ENCODE data around the gene MAP2K5.

Gene MAP2K5

GRCh38 chr15:67542420-67543347, at the start of gene MAP2K5 (continued):
- TF ChIP-seq, protein P1, sequence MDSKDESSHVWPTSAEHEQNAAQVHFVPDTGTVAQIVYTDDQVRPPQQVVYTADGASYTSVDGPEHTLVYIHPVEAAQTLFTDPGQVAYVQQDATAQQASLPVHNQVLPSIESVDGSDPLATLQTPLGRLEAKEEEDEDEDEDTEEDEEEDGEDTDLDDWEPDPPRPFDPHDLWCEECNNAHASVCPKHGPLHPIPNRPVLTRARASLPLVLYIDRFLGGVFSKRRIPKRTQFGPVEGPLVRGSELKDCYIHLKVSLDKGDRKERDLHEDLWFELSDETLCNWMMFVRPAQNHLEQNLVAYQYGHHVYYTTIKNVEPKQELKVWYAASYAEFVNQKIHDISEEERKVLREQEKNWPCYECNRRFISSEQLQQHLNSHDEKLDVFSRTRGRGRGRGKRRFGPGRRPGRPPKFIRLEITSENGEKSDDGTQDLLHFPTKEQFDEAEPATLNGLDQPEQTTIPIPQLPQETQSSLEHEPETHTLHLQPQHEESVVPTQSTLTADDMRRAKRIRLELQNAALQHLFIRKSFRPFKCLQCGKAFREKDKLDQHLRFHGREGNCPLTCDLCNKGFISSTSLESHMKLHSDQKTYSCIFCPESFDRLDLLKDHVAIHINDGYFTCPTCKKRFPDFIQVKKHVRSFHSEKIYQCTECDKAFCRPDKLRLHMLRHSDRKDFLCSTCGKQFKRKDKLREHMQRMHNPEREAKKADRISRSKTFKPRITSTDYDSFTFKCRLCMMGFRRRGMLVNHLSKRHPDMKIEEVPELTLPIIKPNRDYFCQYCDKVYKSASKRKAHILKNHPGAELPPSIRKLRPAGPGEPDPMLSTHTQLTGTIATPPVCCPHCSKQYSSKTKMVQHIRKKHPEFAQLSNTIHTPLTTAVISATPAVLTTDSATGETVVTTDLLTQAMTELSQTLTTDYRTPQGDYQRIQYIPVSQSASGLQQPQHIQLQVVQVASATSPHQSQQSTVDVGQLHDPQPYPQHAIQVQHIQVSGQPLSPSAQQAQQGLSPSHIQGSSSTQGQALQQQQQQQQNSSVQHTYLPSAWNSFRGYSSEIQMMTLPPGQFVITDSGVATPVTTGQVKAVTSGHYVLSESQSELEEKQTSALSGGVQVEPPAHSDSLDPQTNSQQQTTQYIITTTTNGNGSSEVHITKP (tag by site-specific recombination; IDR thresholded peaks at IDR 0.05) = peak; percentile 7; the same call in 1 of the 2 replicates
- TF ChIP-seq, protein P2, sequence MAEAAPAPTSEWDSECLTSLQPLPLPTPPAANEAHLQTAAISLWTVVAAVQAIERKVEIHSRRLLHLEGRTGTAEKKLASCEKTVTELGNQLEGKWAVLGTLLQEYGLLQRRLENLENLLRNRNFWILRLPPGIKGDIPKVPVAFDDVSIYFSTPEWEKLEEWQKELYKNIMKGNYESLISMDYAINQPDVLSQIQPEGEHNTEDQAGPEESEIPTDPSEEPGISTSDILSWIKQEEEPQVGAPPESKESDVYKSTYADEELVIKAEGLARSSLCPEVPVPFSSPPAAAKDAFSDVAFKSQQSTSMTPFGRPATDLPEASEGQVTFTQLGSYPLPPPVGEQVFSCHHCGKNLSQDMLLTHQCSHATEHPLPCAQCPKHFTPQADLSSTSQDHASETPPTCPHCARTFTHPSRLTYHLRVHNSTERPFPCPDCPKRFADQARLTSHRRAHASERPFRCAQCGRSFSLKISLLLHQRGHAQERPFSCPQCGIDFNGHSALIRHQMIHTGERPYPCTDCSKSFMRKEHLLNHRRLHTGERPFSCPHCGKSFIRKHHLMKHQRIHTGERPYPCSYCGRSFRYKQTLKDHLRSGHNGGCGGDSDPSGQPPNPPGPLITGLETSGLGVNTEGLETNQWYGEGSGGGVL (tag by site-specific recombination; IDR thresholded peaks at IDR 0.05) = peak; percentile 77
- peak; percentile 28; the same call in 1 of the 2 replicates for TF ChIP-seq ZBTB21 (tag by site-specific recombination; IDR thresholded peaks at IDR 0.05)
- TF ChIP-seq KLF1 (tag by site-specific recombination; IDR thresholded peaks at IDR 0.05) = peak; percentile 40; the same call in 1 of the 2 replicates
- TF ChIP-seq ZSCAN30 (tag by site-specific recombination; IDR thresholded peaks at IDR 0.05) = peak; percentile 65; the same call in 1 of the 2 replicates
- TF ChIP-seq ZXDB (tag by site-specific recombination; IDR thresholded peaks at IDR 0.05) = peak; percentile 74
- TF ChIP-seq GLIS2 (tag by site-specific recombination; IDR thresholded peaks at IDR 0.05) = peak; percentile 93
- TF ChIP-seq, protein P3, sequence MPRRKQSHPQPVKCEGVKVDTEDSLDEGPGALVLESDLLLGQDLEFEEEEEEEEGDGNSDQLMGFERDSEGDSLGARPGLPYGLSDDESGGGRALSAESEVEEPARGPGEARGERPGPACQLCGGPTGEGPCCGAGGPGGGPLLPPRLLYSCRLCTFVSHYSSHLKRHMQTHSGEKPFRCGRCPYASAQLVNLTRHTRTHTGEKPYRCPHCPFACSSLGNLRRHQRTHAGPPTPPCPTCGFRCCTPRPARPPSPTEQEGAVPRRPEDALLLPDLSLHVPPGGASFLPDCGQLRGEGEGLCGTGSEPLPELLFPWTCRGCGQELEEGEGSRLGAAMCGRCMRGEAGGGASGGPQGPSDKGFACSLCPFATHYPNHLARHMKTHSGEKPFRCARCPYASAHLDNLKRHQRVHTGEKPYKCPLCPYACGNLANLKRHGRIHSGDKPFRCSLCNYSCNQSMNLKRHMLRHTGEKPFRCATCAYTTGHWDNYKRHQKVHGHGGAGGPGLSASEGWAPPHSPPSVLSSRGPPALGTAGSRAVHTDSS (tag by site-specific recombination; IDR thresholded peaks at IDR 0.05) = peak; percentile 87
- no peak for TF ChIP-seq ZNF776 (tag by site-specific recombination; IDR thresholded peaks at IDR 0.05; ENCODE audit: borderline replicate concordance)
- TF ChIP-seq ZEB2 (tag by site-specific recombination; IDR thresholded peaks at IDR 0.05) = peak; percentile 55
- 0 out of 2 replicates have a peak, but pooled peaks have one; percentile 10 for TF ChIP-seq PRDM4 (tag by site-specific recombination; IDR thresholded peaks at IDR 0.05)
- TF ChIP-seq ZNF658 (tag by site-specific recombination; IDR thresholded peaks at IDR 0.05) = no peak
- peak; percentile 77 for TF ChIP-seq ZBTB48 (tag by site-specific recombination; IDR thresholded peaks at IDR 0.05)
- TF ChIP-seq, protein P4, sequence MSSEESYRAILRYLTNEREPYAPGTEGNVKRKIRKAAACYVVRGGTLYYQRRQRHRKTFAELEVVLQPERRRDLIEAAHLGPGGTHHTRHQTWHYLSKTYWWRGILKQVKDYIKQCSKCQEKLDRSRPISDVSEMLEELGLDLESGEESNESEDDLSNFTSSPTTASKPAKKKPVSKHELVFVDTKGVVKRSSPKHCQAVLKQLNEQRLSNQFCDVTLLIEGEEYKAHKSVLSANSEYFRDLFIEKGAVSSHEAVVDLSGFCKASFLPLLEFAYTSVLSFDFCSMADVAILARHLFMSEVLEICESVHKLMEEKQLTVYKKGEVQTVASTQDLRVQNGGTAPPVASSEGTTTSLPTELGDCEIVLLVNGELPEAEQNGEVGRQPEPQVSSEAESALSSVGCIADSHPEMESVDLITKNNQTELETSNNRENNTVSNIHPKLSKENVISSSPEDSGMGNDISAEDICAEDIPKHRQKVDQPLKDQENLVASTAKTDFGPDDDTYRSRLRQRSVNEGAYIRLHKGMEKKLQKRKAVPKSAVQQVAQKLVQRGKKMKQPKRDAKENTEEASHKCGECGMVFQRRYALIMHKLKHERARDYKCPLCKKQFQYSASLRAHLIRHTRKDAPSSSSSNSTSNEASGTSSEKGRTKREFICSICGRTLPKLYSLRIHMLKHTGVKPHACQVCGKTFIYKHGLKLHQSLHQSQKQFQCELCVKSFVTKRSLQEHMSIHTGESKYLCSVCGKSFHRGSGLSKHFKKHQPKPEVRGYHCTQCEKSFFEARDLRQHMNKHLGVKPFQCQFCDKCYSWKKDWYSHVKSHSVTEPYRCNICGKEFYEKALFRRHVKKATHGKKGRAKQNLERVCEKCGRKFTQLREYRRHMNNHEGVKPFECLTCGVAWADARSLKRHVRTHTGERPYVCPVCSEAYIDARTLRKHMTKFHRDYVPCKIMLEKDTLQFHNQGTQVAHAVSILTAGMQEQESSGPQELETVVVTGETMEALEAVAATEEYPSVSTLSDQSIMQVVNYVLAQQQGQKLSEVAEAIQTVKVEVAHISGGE (tag by site-specific recombination; conservative IDR thresholded peaks at IDR 0.05; ENCODE audit: low read depth) = peak; percentile 97
- TF ChIP-seq, protein P5, sequence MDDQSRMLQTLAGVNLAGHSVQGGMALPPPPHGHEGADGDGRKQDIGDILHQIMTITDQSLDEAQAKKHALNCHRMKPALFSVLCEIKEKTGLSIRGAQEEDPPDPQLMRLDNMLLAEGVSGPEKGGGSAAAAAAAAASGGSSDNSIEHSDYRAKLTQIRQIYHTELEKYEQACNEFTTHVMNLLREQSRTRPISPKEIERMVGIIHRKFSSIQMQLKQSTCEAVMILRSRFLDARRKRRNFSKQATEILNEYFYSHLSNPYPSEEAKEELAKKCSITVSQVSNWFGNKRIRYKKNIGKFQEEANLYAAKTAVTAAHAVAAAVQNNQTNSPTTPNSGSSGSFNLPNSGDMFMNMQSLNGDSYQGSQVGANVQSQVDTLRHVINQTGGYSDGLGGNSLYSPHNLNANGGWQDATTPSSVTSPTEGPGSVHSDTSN (CRISPR knock-in tag; IDR thresholded peaks at IDR 0.05) = peak; percentile 36; the same call in 1 of the 2 replicates
- TF ChIP-seq, protein P6, sequence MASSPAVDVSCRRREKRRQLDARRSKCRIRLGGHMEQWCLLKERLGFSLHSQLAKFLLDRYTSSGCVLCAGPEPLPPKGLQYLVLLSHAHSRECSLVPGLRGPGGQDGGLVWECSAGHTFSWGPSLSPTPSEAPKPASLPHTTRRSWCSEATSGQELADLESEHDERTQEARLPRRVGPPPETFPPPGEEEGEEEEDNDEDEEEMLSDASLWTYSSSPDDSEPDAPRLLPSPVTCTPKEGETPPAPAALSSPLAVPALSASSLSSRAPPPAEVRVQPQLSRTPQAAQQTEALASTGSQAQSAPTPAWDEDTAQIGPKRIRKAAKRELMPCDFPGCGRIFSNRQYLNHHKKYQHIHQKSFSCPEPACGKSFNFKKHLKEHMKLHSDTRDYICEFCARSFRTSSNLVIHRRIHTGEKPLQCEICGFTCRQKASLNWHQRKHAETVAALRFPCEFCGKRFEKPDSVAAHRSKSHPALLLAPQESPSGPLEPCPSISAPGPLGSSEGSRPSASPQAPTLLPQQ (tag by site-specific recombination; IDR thresholded peaks at IDR 0.05) = peak; percentile 59
- no peak; the same call in none of the 2 replicates for TF ChIP-seq ZNF341 (tag by site-specific recombination; IDR thresholded peaks at IDR 0.05; ENCODE audit: low read depth)
- 0 out of 2 replicates have a peak, but pooled peaks have one; percentile 5 for TF ChIP-seq FEZF1 (tag by site-specific recombination; IDR thresholded peaks at IDR 0.05)
- TF ChIP-seq ZBTB44 (tag by site-specific recombination; IDR thresholded peaks at IDR 0.05) = no peak
